GM12873 (cell line): Measurements from ENCODE around the gene ADGRF4.

ENCODE experiments used
- TF ChIP-seq, protein P1 (sequence below): IDR thresholded peaks from 2 replicates; pipeline ENCODE4 v1.5.1; 2012; ENCODE audit warnings: low read depth, mild to moderate bottlenecking, moderate library complexity, low read length, control low read depth; ENCODE audit not compliant: insufficient read depth; ENCODE audit errors: missing control alignments

The ADGRF4 gene

DNA sequence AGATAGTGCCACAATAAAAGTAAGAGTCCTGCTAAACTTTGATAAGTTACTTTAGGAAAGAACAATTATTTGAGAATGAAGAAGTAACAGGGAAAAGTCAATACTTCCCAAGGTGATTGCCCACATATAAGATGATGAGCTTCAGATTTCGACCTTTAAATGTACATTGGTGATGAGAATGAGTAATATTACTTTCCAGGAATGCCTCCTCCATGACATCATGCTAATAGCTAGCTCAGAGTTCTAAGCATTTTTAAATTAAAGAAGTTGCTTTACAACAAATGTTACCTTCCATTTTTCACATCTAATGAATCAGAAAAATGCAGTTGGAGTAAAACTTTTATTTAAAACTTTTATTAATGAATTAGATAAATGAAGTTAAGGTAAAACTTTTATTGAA lies 61.0 kb downstream of the ADGRF4 start:
- TF ChIP-seq, protein P1, sequence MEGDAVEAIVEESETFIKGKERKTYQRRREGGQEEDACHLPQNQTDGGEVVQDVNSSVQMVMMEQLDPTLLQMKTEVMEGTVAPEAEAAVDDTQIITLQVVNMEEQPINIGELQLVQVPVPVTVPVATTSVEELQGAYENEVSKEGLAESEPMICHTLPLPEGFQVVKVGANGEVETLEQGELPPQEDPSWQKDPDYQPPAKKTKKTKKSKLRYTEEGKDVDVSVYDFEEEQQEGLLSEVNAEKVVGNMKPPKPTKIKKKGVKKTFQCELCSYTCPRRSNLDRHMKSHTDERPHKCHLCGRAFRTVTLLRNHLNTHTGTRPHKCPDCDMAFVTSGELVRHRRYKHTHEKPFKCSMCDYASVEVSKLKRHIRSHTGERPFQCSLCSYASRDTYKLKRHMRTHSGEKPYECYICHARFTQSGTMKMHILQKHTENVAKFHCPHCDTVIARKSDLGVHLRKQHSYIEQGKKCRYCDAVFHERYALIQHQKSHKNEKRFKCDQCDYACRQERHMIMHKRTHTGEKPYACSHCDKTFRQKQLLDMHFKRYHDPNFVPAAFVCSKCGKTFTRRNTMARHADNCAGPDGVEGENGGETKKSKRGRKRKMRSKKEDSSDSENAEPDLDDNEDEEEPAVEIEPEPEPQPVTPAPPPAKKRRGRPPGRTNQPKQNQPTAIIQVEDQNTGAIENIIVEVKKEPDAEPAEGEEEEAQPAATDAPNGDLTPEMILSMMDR = no peak

DNA sequence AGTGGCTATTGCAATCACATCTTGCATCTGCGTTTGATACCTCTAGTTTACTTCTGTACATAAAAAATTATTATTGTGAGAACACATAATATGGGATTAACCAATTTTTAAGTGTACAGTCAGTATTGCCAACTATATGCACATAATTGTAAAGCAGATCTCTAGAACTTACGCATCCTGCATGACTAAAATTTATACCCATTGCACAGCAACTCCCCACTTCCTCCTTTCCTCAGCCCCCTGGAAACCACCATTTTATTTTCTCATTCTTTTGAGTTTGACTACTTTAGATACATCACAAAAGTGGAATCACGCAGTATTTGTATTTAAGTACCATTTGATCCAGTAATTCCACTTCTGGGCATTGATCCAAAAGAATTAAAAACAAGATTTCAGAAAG lies 64.1 kb downstream of the ADGRF4 start:
- TF ChIP-seq, protein P1 = no peak

DNA sequence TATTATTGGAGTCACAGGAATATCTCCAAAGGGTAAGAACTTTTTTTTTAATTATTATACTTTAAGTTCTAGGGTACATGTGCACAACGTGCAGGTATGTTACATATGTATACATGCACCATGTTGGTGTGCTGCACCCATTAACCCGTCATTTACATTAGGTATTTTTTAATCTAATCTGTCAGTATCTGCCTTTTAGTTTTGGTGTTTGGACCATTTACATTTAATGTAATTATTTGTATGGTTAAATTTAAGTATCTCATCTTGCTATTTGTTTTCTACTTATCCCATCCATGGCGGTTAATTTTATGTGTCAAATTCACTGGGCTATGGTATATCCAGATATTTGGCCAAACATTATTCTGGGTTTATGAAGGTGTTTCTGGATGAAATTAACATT lies 68.1 kb downstream of the ADGRF4 start:
- TF ChIP-seq, protein P1 = no peak

DNA sequence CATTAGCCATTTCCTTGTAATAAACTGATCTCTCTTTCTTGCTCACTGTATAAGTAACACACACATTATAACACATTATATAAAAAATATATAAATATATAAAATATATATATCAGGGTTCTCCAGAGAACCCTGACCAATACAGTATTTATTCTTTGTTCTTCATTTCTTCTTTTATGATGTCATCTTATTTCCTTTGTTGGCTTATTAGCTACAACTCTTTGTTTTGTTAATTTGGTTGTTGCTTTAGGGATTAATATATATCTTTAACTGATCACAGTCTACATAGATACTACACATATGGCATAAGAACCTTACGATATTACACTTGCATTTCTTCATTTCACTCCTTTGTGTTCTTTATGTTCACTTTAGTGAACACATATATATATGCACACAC lies 68.7 kb downstream of the ADGRF4 start:
- TF ChIP-seq, protein P1 = no peak

DNA sequence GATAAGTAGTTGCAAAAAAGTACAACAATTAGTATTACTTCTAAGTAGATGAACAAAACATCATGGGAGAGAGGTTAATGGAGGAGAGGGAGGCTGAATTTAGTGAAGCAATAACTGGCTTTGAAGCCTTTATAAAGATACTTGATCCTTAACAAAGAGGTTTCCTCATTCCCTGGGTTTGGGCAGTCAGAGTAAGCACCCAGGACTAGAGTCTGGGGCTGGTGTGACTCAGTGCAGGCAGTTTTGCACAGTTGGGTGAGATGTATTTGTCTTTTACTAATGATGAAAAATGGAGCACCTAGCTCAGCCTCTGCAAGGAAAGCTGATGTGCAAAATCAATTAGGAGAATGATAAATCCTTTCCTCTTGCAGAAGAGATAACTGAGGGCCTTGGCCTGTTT lies 71.6 kb downstream of the ADGRF4 start:
- TF ChIP-seq, protein P1 = no peak
